Activated CD8-positive, alpha-beta memory T cell treated with anti-CD3 and anti-CD28 coated beads for 36 hours (primary cell): ENCODE data around the gene HOGA1. TPM values are rescaled to one million over a fixed set of nuclear protein-coding genes. Genes with fewer than 3 reads are reported as not detected.

Source experiments
- CTCF ChIA-PET: fragments of 350-600 bp; sonication (Branson Sonifier 250); formaldehyde crosslinking; loops from one replicate; lab custom pipeline; 2021; ENCODE audit warnings: antibody characterized with exemption; lab: Charles Lee
- POLR2A ChIA-PET: fragments of 350-600 bp; sonication (Branson Sonifier 250); formaldehyde crosslinking; loops from one replicate; lab custom pipeline; 2021; ENCODE audit warnings: antibody characterized with exemption; lab: Charles Lee
- total RNA-seq, 2 experiments: library from RNA; stranded (reverse); gene quantifications; one replicate each; pipeline ENCODE4 v1.2.3, GENCODE V29; 2021

The HOGA1 gene
- total RNA-seq: not detected

DNA sequence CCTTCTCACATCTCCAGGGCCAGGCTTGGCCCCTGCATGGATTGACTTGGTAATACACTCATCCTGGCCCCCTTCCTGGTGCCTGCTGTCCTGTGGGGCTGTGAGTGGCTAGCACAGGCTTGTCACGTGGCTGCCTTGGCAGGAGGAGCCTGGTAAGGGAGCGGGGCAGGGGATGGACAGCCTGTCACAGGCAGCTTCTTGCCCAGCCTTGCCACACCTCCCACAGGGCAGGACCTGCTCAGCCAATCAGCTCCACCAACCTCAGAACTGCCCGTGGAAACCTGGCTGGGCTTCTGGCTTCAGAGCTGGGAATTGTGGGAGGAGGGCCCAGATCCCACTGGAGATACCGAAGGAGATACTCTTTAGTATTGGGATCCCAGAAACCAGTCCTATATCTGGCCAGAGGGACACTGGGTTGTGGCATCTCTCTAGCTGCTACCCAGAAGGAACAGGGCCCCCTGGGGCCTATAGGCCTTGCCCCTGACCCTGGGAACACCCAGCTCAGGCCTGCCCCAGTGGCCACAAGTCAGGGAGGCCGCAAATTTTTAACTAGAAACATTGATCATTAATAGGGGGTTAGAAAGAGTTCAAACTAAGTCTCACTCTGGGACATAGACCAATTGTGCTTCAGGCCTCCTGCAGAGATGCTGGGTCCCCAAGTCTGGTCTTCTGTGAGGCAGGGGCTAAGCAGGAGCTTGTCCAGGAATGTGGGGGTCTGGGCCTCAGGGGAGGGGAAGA, at the start of gene HOGA1:
Gene HOGA1 (plus strand): TSS at position 330 of the 738 bp plus-strand sequence. CDS start 315 bp downstream, at position 645.
- POLR2A ChIA-PET: no interaction called here
- CTCF ChIA-PET: no interaction called here

DNA sequence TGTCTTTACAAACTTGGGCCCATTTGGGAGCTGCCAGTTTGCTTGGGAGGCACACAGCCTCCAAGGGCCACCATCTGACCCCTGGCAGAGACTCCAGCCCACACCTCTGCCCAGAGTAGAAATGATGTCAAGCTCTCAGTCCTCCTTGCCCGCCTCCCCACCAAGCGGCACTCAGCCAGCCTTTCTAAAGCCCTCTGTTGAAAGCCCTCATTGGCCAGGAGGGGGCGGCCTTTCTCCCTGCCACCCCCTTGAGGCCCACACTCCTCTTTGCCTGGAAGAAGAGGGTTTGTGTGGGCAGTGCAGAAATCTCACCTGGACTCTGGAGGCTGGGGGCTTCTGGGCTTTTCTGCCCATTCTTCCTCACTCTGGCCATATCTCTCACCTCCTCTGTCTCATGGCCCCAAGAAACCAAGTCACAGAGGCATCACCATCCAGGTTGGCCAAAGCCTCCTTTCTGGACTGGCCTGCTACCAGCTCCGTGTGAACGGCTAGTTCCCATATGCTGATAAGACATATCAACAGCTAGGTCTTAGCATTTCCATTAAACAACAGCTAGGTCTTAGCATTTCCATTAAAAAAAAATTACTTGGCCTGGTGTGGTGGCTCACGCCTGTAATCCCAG, 49.3 kb upstream of the HOGA1 start:
- ChIA-PET POLR2A (no interaction called here), CTCF (interaction anchor here (1.2 to 2.7 kb wide), 3 partner anchors 13 to 89 kb away, joined by 3 to 20 read pairs (median 7); no protein-coding TSS in a partner anchor)

DNA sequence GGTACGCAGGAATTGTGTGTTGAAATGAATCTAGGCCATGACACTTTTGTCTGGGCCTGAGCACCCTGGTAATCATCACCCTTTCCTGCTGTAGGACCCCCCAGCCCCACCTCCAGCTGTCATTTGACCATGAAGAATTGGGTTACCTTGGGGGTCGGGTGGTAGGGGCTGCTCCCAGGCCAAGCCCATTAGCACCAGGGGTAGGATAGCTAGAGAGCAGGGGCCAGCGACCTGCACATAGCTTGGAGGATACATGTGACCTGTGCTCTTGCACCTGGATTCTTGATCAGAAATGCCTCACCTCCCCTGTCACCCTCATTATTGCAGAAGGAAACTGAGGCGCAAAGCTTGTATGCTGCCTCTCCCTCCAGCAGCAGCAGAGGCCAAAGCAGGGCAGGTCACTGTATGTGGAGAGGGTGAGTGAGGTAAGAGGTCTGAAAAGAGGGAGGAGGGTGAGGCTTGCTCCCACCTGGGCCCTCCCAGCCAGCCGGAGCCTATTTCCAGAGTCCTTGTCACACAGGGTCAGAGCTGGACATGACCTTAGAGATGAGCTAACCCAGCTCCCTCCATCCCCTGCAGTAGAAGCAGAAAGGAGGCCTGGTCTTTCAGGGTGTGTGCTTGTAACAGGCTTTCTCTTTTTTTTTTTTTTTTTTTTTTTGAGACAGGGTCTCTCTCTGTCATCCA, 46.9 kb upstream of the HOGA1 start:
- ChIA-PET CTCF (no interaction called here), POLR2A (no interaction called here)

DNA sequence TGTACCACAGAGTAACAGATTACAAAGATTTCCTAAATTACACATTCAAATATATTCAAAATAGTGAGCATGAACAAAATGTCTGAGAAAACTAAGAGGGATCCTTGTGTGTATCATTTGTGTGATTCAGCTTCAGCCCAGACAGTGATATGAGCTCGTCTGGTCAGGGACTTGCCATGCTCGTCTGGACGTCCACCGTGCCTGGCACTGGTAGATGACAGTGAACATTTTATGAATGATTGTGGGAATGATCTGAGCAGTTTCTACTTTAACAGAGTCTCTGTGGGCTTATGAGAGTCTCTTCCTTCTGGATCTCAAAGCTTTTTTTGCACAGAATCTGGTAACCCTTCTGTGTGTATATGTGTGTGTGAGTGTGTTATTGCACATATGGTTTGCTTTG, 45.8 kb upstream of the HOGA1 start:
- POLR2A ChIA-PET: no interaction called here
- CTCF ChIA-PET: no interaction called here

DNA sequence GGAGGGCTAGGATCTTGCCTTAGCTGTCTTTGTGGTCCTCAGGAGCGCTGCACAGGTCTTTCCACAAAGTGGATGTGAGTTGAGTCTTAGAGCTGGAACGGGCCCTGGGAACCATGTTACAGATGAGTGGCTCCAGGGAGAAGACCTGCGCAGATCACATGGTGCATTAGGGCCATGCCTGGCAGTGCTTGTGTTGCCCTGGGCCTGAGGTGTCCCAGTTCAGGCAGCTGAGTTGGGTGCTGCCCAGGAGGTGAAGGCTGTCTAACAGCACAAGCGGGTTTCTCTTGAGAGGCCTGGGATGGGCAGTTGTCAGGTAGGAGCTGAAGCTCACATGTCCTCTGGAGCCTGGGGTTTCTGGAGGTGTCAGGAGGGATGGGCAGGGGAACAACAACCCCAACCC, 45.4 kb upstream of the HOGA1 start:
- ChIA-PET CTCF (interaction anchor here (0.9 kb wide), 1 partner anchor 31 kb away, joined by 3 read pairs; no protein-coding TSS in a partner anchor), POLR2A (no interaction called here)

DNA sequence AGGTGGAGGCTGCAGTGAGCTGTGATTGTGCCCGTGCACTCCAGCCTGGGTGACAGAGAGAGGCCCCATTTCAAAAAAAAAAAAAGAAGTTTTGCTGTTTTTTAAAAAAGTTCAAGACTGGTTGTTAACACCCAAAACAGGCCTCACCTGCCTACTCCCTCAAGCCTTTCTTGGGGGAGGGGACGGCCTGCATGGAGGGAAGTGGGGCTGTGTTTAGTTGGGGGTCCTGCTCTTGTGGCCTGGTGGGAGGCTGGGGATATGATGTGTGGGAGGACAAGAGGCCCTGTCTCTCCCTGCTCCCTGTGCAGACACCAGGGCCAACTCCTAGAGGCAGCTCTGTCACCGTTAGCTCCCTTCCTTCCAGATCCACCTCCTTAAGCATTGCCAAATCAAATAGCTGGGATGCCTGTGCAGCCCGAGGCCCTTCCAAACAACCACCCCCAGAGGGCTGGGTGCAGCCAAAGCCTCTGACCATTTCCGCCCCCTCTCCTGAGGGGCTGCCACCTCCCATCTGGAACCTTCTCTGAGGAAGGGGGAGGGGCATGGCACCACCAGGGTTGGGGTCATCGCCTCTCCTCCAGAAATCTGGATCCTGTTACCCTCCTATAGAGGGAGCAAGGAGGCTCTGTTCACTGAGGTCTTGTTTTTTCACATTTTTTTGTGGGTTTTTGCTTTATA, 44.5 kb upstream of the HOGA1 start:
- CTCF ChIA-PET: interaction anchor here (0.6 to 0.9 kb wide), 2 partner anchors 13 to 32 kb away, joined by 3 to 7 read pairs; no protein-coding TSS in a partner anchor
- POLR2A ChIA-PET: no interaction called here

DNA sequence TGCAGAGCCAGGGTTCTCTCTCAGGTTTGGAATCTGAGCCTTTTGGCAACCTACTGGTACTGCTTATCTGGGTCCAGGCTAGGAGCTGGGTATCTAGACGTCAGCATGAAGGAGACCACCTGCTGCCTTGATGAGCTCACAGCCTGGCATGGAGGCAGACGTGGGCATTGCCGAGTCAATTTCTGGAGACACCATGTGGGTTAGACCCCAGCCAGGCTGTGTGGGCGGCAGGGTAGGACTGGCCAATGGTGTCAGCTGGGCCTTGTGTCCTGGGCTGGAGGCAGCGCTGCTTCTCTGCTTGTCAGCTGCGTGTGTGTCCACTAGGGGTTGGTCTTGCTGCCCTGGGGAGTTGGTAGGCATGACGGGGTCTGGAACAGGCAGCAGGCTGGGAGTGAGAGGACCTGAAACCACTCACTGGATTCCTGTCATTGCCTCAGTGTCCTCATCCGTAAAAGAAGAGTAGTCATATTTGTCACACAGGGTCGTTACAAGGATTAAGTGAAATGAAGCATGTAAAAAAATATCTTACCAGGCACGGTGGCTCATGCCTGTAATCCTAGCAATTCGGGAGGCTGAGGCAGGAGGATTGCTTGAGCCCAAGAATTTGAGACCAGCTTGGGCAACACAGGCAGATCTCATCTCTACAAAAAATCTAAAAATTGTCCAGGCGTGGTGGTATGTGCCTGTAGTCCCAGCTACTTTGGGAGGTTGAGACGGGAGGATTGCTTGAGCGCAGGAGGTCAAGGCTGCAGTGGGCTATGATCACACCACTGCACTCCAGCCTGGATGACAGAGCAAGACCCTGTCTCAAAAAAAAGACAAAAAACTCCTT, 43.3 kb upstream of the HOGA1 start:
- ChIA-PET POLR2A (no interaction called here), CTCF (interaction anchor here (0.7 to 0.9 kb wide), 3 partner anchors 40 to 130 kb away, joined by 3 to 5 read pairs (median 4); no protein-coding TSS in a partner anchor)

DNA sequence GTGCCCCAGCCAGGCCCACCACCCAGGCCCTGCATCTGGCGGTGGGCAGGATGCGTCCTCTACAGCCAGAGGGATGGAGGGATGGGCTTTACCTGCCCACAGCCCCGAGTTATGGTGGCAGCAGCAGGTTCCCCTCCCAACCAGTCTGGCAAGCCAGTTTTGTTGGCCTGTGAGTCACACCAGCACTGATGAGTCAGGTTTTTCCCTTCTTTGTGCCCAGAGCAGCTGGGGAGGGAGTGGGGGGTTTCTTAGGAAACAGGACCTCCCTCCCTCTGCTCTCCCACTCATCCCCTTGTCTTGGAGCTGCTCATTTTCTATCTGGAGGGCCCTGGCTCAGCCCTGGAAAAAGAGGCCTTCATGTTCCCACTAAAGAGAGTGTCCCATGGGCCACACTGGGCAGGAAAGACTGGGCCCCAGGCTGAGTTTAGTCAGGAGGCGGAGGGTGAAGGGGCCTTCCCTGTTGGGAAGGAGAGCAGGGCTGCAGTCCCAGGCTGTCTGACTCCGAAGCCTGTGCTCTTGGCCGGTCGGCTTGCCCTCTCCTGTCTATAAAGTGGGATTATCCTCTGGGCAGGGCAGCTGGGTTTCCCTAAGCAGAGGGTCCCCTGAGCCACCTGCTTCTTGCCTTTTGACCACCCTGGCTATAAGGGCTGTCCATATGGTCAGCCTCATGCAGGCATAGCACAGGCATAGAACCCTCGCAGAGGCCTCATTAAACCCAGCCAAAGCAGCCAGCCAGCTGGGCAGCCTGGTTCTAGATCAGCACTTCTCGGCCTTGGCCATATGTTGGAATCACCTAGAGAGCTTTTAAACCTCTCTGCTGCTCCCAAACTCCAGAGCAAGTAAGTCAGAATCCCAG, 41.8 kb upstream of the HOGA1 start:
- POLR2A ChIA-PET: no interaction called here
- CTCF ChIA-PET: interaction anchor here (1.5 kb wide), 1 partner anchor 12 kb away, joined by 6 read pairs; no protein-coding TSS in a partner anchor

DNA sequence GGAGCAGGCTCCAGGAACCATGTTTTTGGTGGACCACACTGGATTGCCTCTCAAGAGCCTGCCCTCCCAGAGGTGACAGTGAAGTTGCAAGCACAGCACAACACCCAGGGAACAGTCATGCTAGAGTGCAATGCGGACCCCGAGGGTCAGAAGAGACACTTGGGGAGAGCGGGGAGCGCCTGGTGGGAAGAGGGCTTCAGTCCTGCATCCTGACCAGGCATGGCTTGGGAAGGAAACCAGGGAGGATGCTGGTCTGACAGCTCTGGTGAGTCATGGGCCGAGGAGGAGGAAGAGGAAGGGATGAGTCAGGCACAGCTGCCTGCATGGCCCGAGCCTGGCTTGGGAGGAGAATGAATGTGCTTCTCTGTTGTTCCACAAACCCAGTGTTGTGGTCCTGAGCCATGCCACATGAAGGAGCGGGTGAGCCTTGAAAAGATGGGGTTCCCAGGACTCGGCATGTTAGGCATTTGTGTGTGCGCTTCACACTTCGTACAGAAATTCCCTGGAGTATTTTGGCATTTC, 41.1 kb upstream of the HOGA1 start:
- CTCF ChIA-PET: interaction anchor here (1.5 kb wide), 1 partner anchor 11 kb away, joined by 6 read pairs; no protein-coding TSS in a partner anchor
- POLR2A ChIA-PET: no interaction called here

DNA sequence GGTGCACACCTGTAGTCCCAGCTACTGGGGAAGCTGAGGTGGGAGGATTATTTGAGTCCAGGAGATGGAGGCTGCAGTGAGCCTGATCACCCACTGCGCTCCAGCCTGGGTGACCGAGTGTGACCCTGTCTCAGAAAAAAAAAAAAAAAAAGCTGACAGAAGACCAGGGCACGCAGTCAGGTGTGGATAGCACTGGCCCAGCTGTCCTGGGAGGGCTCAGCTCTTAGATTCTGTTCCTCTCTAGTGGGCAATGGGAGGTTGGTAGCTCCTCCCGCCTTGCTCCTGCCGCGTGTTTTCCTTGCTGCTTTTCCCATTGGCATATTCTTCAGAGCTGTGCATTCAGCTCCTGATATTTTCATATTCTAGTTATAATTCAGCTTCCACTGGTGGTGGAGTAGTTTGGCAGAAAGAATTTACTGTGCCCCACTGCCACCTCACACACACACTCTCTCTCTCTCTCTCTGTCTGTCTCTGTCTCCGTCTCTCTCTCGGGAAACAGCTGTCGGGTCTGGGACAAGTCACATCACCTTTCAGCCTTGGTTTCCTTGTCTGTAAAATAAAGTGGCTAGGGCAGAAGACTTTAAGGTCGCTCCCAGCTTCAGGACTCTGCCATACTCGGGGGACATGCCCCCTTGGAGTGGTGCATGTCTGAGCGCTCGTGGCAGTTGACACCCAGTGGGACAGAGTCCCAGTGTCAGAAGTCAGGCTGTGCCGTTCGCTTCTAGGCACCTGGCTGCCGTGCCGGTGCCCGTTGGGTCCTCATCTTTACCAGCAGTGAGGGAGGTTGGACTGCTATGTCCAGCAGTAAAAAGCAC, 37.5 kb upstream of the HOGA1 start:
- ChIA-PET CTCF (interaction anchor here (0.7 to 0.8 kb wide), 2 partner anchors 67 to 249 kb away, joined by 3 to 4 read pairs; no protein-coding TSS in a partner anchor), POLR2A (no interaction called here)

DNA sequence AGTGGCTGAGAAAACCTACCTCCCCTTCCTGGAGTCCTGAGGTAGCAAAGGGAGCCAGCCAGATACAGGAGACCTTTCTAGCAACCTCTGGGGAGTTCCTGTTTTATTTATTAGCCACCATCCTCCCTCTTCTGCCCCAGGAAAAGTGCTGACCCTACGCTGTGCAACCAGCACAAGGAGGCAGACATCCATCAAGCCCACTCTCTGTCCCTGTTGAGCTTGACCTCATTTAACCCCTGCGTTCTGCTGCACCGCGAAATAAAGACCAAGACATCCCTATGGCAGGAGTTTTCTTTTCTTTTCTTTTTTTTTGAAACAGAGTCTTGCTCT, 37.0 kb upstream of the HOGA1 start:
- CTCF ChIA-PET: no interaction called here
- POLR2A ChIA-PET: no interaction called here

DNA sequence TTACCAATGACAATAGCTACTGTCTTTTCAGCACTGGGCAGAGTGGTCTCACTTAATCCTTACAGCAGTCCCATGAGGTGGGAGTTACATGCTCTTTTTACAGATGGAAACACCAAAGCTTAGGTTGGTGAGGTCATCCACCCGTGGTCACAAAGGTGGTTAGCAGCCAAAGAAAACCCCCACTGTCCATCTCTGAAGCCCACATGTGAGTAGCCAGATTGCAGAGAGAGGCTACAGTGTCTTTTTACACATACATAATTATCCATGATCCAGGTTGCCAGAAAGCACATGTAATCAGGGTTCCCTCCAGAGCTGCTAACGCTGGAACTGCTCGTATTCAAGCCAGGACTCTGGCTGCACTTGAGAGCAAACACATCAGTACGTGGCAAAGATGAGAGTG, 36.2 kb upstream of the HOGA1 start:
- CTCF ChIA-PET: no interaction called here
- POLR2A ChIA-PET: no interaction called here

DNA sequence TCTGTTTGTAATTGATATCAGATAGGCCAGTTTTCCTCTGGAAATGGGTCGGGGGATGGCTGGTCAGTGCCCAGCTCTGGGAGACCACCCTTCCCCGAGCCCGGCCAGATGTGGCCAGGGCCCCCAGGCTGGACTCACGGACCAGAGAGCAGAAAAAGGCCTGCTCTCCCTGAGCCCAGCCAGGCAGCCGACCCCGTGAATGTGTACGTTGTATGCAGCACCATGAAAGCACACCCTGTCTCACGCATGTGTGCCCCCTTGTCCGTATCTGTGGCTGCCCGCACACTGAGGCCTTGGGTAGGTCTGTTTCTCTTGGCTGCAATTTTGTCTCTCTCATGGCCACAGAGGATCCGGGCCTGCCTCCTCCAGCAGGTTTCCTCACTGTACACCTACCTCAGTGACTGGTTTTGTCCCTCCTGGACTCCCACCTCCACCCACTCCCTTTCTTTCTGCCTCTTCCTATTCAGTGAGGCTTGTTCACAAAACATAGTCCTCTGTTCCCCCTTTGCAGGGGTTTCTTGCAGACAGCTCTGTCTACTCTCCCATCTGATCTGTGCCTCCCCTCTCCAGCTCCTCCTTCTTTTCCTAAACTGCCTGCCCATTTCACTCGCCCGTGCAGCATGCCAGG, 35.2 kb upstream of the HOGA1 start:
- ChIA-PET CTCF (interaction anchor here (1.0 kb wide), 1 partner anchor 23 kb away, joined by 3 read pairs; no protein-coding TSS in a partner anchor), POLR2A (no interaction called here)

DNA sequence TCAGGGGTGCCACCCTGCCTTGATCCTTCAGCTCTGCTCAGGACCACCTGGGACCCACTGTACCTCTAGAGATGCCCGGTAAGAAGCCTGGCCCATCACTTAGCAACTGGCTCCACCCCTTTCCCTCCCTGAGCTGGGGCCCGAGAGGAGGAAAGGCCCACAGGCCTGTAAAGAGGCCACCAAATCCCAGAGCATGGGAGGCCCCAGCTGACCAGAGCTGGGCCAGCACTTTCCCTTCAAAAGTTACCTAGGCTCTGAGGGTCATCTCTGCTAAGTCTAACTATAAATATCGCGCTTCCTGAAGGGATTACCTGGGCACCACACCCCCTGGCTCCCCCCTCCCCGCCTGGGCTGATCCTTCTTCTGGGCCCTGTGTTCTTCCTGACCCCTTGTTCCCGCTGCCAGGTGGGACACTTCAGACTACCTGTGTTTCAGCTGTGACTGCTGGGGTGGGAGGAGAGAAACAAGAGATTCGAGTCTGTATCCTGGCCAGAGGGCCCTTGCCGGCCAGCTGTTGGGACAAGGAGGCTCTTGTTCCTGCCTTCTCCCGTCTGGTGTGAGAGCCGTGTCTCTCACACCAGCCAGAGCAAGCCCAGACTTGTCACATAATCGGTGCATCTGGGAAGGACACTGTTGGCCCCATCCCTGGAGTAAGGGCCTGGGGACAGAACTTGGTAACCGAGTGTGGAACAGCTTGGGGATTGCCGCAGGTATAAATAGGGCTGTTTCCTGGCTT, 34.4 kb upstream of the HOGA1 start:
- ChIA-PET POLR2A (no interaction called here), CTCF (interaction anchor here (1.0 kb wide), 1 partner anchor 22 kb away, joined by 3 read pairs; no protein-coding TSS in a partner anchor)

DNA sequence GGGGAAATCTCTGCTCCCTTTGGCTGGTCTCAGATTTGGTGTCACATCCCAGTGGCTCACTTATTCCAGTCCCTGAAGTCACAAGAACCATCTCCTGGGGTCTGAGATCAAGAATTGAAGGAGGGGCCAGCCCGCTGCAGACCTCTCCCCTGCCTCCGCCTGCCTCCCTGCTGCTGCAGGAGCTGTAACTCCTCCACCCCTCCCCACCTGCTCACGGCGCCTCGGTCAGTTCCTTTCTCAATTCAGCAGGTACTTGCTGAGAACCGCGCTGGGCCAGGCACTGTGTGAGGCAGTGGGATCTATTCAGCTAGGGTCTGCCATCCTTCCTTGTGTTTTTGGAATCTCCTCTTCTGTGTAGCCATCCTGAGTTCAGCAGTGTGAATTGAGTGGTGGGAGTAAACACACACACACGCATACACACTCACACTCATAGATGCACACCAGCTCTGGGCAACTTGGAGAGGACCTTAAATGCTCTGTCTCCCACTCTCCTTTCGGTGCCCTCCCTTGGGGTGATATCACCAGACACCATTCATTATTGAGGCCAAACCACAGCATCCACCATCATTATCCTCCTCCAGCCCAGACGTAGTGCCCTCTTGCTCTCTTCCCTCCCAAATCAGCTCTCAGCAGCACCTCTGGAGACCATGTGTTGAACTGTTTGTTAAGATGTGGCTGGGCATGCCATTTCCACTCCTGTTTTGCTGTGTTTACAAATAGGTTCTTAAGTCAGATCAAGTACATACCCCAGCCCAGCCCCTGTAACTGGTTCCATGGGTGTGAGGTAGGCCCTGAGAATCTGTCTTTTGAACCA, 33.6 kb upstream of the HOGA1 start:
- POLR2A ChIA-PET: no interaction called here

More for the DNA sequence above, 33.6 kb upstream of the HOGA1 start:
- CTCF ChIA-PET: interaction anchor here (1.2 to 1.3 kb wide), 2 partner anchors 88 to 143 kb away, joined by 3 to 4 read pairs; no protein-coding TSS in a partner anchor
